Measurements from ENCODE around the gene THAP5.

- TF ChIP-seq CTCF (IDR thresholded peaks at IDR 0.05; ENCODE audit: low read length) (no peak), EZH2 (optimal IDR thresholded peaks at IDR 0.05; ENCODE audit: low read depth, low read length) (no peak)
Measured at GRCh38 chr7:108604307-108605077, 35.0 kb upstream of the THAP5 start.

Data from MM.1S (cell line).